ENCODE data around the gene STXBP1. TPM values are rescaled to one million over a fixed set of nuclear protein-coding genes. Genes with fewer than 3 reads are reported as not detected.

The STXBP1 gene
- total and polyA plus RNA-seq, 2 of the 13 experiments (the other 11 are each of a cell fraction or from before 2014, with no cell fraction given) = 2.9 TPM

- TF ChIP-seq ZFP91 (CRISPR knock-in tag; IDR thresholded peaks at IDR 0.05; ENCODE audit: borderline replicate concordance) (peak; percentile 62; the same call in 1 of the 2 replicates), PAXIP1 (CRISPR knock-in tag; conservative IDR thresholded peaks at IDR 0.05) (peak; percentile 84), ZNF280B (CRISPR knock-in tag; IDR thresholded peaks at IDR 0.05; ENCODE audit: borderline replicate concordance) (no peak), FOXA3 (CRISPR knock-in tag; IDR thresholded peaks at IDR 0.05) (no peak), RXRA (CRISPR knock-in tag; IDR thresholded peaks at IDR 0.05) (peak; percentile 42; the same call in 1 of the 2 replicates), MEIS2 (CRISPR knock-in tag; IDR thresholded peaks at IDR 0.05) (peak; percentile 70), MXI1 (IDR thresholded peaks at IDR 0.05; ENCODE audit: borderline replicate concordance, low read depth, low read length) (peak; percentile 85; the same call in 1 of the 3 replicates), DRAP1 (CRISPR knock-in tag; IDR thresholded peaks at IDR 0.05) (peak; percentile 46; the same call in 1 of the 2 replicates)
- TF ChIP-seq, protein P1, sequence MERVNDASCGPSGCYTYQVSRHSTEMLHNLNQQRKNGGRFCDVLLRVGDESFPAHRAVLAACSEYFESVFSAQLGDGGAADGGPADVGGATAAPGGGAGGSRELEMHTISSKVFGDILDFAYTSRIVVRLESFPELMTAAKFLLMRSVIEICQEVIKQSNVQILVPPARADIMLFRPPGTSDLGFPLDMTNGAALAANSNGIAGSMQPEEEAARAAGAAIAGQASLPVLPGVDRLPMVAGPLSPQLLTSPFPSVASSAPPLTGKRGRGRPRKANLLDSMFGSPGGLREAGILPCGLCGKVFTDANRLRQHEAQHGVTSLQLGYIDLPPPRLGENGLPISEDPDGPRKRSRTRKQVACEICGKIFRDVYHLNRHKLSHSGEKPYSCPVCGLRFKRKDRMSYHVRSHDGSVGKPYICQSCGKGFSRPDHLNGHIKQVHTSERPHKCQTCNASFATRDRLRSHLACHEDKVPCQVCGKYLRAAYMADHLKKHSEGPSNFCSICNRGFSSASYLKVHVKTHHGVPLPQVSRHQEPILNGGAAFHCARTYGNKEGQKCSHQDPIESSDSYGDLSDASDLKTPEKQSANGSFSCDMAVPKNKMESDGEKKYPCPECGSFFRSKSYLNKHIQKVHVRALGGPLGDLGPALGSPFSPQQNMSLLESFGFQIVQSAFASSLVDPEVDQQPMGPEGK (CRISPR knock-in tag; IDR thresholded peaks at IDR 0.05) = peak; percentile 61; the same call in 1 of the 2 replicates
- TF ChIP-seq, protein P2, sequence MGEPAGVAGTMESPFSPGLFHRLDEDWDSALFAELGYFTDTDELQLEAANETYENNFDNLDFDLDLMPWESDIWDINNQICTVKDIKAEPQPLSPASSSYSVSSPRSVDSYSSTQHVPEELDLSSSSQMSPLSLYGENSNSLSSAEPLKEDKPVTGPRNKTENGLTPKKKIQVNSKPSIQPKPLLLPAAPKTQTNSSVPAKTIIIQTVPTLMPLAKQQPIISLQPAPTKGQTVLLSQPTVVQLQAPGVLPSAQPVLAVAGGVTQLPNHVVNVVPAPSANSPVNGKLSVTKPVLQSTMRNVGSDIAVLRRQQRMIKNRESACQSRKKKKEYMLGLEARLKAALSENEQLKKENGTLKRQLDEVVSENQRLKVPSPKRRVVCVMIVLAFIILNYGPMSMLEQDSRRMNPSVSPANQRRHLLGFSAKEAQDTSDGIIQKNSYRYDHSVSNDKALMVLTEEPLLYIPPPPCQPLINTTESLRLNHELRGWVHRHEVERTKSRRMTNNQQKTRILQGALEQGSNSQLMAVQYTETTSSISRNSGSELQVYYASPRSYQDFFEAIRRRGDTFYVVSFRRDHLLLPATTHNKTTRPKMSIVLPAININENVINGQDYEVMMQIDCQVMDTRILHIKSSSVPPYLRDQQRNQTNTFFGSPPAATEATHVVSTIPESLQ (CRISPR knock-in tag; conservative IDR thresholded peaks at IDR 0.05) = no peak
- TF ChIP-seq, protein P3, sequence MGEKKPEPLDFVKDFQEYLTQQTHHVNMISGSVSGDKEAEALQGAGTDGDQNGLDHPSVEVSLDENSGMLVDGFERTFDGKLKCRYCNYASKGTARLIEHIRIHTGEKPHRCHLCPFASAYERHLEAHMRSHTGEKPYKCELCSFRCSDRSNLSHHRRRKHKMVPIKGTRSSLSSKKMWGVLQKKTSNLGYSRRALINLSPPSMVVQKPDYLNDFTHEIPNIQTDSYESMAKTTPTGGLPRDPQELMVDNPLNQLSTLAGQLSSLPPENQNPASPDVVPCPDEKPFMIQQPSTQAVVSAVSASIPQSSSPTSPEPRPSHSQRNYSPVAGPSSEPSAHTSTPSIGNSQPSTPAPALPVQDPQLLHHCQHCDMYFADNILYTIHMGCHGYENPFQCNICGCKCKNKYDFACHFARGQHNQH (CRISPR knock-in tag; IDR thresholded peaks at IDR 0.05) = 0 out of 2 replicates have a peak, but pooled peaks have one; percentile 23
Measured at GRCh38 chr9:127664678-127665507, 52.8 kb downstream of the STXBP1 start (continued).

All from HepG2 (cell line).